Measurements from ENCODE around the gene GRIN2A. TPM values are rescaled to one million over a fixed set of nuclear protein-coding genes. Genes with fewer than 3 reads are reported as not detected.

Gene GRIN2A
- total and polyA plus RNA-seq, 2 of the 8 experiments (the other 6 are each of a cell fraction or from before 2014, with no cell fraction given), result 0.18 to 1.8 TPM

- TF ChIP-seq, protein P1, sequence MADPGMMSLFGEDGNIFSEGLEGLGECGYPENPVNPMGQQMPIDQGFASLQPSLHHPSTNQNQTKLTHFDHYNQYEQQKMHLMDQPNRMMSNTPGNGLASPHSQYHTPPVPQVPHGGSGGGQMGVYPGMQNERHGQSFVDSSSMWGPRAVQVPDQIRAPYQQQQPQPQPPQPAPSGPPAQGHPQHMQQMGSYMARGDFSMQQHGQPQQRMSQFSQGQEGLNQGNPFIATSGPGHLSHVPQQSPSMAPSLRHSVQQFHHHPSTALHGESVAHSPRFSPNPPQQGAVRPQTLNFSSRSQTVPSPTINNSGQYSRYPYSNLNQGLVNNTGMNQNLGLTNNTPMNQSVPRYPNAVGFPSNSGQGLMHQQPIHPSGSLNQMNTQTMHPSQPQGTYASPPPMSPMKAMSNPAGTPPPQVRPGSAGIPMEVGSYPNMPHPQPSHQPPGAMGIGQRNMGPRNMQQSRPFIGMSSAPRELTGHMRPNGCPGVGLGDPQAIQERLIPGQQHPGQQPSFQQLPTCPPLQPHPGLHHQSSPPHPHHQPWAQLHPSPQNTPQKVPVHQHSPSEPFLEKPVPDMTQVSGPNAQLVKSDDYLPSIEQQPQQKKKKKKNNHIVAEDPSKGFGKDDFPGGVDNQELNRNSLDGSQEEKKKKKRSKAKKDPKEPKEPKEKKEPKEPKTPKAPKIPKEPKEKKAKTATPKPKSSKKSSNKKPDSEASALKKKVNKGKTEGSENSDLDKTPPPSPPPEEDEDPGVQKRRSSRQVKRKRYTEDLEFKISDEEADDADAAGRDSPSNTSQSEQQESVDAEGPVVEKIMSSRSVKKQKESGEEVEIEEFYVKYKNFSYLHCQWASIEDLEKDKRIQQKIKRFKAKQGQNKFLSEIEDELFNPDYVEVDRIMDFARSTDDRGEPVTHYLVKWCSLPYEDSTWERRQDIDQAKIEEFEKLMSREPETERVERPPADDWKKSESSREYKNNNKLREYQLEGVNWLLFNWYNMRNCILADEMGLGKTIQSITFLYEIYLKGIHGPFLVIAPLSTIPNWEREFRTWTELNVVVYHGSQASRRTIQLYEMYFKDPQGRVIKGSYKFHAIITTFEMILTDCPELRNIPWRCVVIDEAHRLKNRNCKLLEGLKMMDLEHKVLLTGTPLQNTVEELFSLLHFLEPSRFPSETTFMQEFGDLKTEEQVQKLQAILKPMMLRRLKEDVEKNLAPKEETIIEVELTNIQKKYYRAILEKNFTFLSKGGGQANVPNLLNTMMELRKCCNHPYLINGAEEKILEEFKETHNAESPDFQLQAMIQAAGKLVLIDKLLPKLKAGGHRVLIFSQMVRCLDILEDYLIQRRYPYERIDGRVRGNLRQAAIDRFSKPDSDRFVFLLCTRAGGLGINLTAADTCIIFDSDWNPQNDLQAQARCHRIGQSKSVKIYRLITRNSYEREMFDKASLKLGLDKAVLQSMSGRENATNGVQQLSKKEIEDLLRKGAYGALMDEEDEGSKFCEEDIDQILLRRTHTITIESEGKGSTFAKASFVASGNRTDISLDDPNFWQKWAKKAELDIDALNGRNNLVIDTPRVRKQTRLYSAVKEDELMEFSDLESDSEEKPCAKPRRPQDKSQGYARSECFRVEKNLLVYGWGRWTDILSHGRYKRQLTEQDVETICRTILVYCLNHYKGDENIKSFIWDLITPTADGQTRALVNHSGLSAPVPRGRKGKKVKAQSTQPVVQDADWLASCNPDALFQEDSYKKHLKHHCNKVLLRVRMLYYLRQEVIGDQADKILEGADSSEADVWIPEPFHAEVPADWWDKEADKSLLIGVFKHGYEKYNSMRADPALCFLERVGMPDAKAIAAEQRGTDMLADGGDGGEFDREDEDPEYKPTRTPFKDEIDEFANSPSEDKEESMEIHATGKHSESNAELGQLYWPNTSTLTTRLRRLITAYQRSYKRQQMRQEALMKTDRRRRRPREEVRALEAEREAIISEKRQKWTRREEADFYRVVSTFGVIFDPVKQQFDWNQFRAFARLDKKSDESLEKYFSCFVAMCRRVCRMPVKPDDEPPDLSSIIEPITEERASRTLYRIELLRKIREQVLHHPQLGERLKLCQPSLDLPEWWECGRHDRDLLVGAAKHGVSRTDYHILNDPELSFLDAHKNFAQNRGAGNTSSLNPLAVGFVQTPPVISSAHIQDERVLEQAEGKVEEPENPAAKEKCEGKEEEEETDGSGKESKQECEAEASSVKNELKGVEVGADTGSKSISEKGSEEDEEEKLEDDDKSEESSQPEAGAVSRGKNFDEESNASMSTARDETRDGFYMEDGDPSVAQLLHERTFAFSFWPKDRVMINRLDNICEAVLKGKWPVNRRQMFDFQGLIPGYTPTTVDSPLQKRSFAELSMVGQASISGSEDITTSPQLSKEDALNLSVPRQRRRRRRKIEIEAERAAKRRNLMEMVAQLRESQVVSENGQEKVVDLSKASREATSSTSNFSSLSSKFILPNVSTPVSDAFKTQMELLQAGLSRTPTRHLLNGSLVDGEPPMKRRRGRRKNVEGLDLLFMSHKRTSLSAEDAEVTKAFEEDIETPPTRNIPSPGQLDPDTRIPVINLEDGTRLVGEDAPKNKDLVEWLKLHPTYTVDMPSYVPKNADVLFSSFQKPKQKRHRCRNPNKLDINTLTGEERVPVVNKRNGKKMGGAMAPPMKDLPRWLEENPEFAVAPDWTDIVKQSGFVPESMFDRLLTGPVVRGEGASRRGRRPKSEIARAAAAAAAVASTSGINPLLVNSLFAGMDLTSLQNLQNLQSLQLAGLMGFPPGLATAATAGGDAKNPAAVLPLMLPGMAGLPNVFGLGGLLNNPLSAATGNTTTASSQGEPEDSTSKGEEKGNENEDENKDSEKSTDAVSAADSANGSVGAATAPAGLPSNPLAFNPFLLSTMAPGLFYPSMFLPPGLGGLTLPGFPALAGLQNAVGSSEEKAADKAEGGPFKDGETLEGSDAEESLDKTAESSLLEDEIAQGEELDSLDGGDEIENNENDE (IDR thresholded peaks at IDR 0.05; ENCODE audit: insufficient replicate concordance, low read length), result no peak
- TF ChIP-seq CHD1 (IDR thresholded peaks at IDR 0.05; ENCODE audit: low read depth, low read length) (no peak), ZNF274 (IDR thresholded peaks at IDR 0.05; ENCODE audit: borderline replicate concordance, extremely low read depth, low read length) (no peak), RFX5 (IDR thresholded peaks at IDR 0.05; ENCODE audit: borderline replicate concordance, low read depth, low read length) (no peak), SIN3A (conservative IDR thresholded peaks at IDR 0.05 in 1 of 2, IDR thresholded peaks at IDR 0.05 in 1 of 2; ENCODE audit: low read depth in 1 of 2, low read length in 2 of 2) (no peak), TAF1 (IDR thresholded peaks at IDR 0.05; ENCODE audit: low read depth, low read length) (no peak), POU5F1 (IDR thresholded peaks at IDR 0.05; ENCODE audit: low read depth, low read length) (no peak), NRF1 (IDR thresholded peaks at IDR 0.05; ENCODE audit: low read depth, low read length) (no peak)
- TF ChIP-seq, protein P2, sequence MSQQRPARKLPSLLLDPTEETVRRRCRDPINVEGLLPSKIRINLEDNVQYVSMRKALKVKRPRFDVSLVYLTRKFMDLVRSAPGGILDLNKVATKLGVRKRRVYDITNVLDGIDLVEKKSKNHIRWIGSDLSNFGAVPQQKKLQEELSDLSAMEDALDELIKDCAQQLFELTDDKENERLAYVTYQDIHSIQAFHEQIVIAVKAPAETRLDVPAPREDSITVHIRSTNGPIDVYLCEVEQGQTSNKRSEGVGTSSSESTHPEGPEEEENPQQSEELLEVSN (IDR thresholded peaks at IDR 0.05), result no peak
These were observed 148.7 kb downstream of the GRIN2A start (continued) for GRCh38 chr16:10033556-10033955.
